PC-9 (cell line): ENCODE results near the gene LRRC27. TPM values are rescaled to one million over a fixed set of nuclear protein-coding genes. Genes with fewer than 3 reads are reported as not detected.

ENCODE experiments used
- BruUV-seq: library from RNA; stranded (reverse); fragments of 400-500 nt; replicated peaks from 2 replicates; lab custom pipeline; 2021; lab: Mats Ljungman, UMichigan
- CTCF ChIA-PET: fragments of 300-600 bp; sonication (Branson Sonifier 250); formaldehyde crosslinking; loops from one replicate; lab custom pipeline; 2022; ENCODE audit warnings: antibody characterized with exemption; lab: Charles Lee
- POLR2A ChIA-PET: fragments of 300-600 bp; sonication (Branson Sonifier 250); formaldehyde crosslinking; loops from one replicate; lab custom pipeline; 2022; ENCODE audit warnings: antibody characterized with exemption; ENCODE audit not compliant: unreplicated experiment; lab: Charles Lee
- DNase-seq, 2 experiments: peaks; one replicate each; pipeline versions ENCODE4 v3.0.0 to v3.0.0-alpha.2; 2015 to 2022; ENCODE audit warnings: mixed read lengths in 1 of 2
- H2AFZ ChIP-seq: fragments of 200-600 bp; sonication (generic); 2 replicates; pipeline ENCODE4 v1.8.1; 2017; ENCODE audit warnings: antibody characterized with exemption
- H3F3A ChIP-seq: fragments of 200-600 bp; sonication (generic); 2 replicates; pipeline ENCODE4 v1.8.1; 2017; ENCODE audit warnings: antibody characterized with exemption, mild to moderate bottlenecking, low read depth; ENCODE audit not compliant: insufficient read depth
- H3K27ac ChIP-seq: fragments of 200-600 bp; sonication (generic); 2 replicates; pipeline ENCODE4 v1.6.1; 2016; ENCODE audit warnings: mixed run types
- H3K27me3 ChIP-seq: fragments of 200-600 bp; sonication (generic); 2 replicates; pipeline ENCODE4 v1.6.1; 2016; ENCODE audit warnings: low read depth, mixed run types; ENCODE audit not compliant: insufficient read depth
- H3K36me3 ChIP-seq: fragments of 200-600 bp; sonication (generic); 2 replicates; pipeline ENCODE4 v1.6.1; 2016; ENCODE audit warnings: low read depth, mixed run types
- H3K4me1 ChIP-seq: fragments of 200-600 bp; sonication (generic); replicated peaks from 2 replicates; pipeline ENCODE4 v1.6.1; 2016; ENCODE audit warnings: mixed run types; ENCODE audit not compliant: insufficient read depth
- H3K4me2 ChIP-seq: fragments of 200-600 bp; sonication (generic); 2 replicates; pipeline ENCODE4 v1.6.1; 2017; ENCODE audit warnings: mixed run types
- H3K4me3 ChIP-seq: fragments of 200-600 bp; sonication (generic); 2 replicates; pipeline ENCODE4 v1.6.1; 2016; ENCODE audit warnings: mixed run types
- H3K79me2 ChIP-seq: fragments of 200-600 bp; sonication (generic); 2 replicates; pipeline ENCODE4 v1.6.1; 2017; ENCODE audit warnings: low read depth, mixed run types
- H3K9me2 ChIP-seq: fragments of 200-600 bp; sonication (generic); 2 replicates; pipeline ENCODE4 v1.8.1; 2017; ENCODE audit warnings: mild to moderate bottlenecking; ENCODE audit not compliant: insufficient read depth
- H3K9me3 ChIP-seq: fragments of 200-600 bp; sonication (generic); 2 replicates; pipeline ENCODE4 v1.8.1; 2016; ENCODE audit warnings: low read depth; ENCODE audit not compliant: insufficient read depth
- H4K20me1 ChIP-seq: fragments of 200-600 bp; sonication (generic); 2 replicates; pipeline ENCODE4 v1.8.1; 2017; ENCODE audit not compliant: insufficient read depth
- CTCF ChIP-seq: fragments of 200-600 bp; sonication (generic); conservative IDR thresholded peaks from 2 replicates; pipeline ENCODE4 v1.6.1; 2017; ENCODE audit warnings: mixed run types, antibody characterized with exemption, mild to moderate bottlenecking, moderate library complexity
- EZH2 ChIP-seq: fragments of 200-600 bp; sonication (generic); IDR thresholded peaks from 2 replicates; pipeline ENCODE4 v1.8.0; 2017; ENCODE audit warnings: antibody characterized with exemption, low read depth
- intact Hi-C: fragments of 100-400 bp; cut with micrococcal nuclease; formaldehyde crosslinking; loops from one replicate; pipeline ENCODE4 v1.10.0; 2022; ENCODE audit not compliant: unreplicated experiment
- total RNA-seq: library from RNA; stranded (reverse); gene quantifications from 2 replicates; pipeline ENCODE4 v1.2.3, GENCODE V29; 2021

Gene LRRC27
- total RNA-seq, 1 experiment from 2014 or later = 10.0 TPM

- Histone ChIP-seq H3K36me3 (no peaks in the 10 kb centered on the region), H3K79me2 (no peaks in the 10 kb centered on the region), H2AFZ (no peak overlapping the region), H3K4me3 (no peak overlapping the region), H4K20me1 (no peaks in the 10 kb centered on the region), H3F3A (no peaks in the 10 kb centered on the region), H3K4me1 (peaks cover 4% of the 10 kb centered on the region; the same call in 1 of the 2 replicates), H3K4me2 (no peak overlapping the region), H3K9me3 (no peaks in the 10 kb centered on the region), H3K27ac (no peak overlapping the region), H3K9me2 (no peaks in the 10 kb centered on the region), H3K27me3 (no peaks in the 10 kb centered on the region)
- ChIA-PET CTCF (no interaction called here), POLR2A (no interaction called here)
- no TSS peak for BruUV-seq
- DNase-seq = no peak
- intact Hi-C loops = no loop called here
- TF ChIP-seq EZH2 (no peak), CTCF (no peak)
These were observed 30.3 kb upstream of the LRRC27 start for GRCh38 chr10:132301371-132302330.

GRCh38 chr10:132302421-132303310 is 29.3 kb upstream of the LRRC27 start:
- no TSS peak for BruUV-seq
- POLR2A ChIA-PET = interaction anchor here (0.7 kb wide), 1 partner anchor 13 kb away, joined by 6 read pairs; no protein-coding TSS in a partner anchor
- Histone ChIP-seq H2AFZ (no peak overlapping the region), H3K4me1 (peaks cover 5% of the 10 kb centered on the region; the same call in 1 of the 2 replicates), H3K9me2 (no peaks in the 10 kb centered on the region), H3K27me3 (no peaks in the 10 kb centered on the region), H3K36me3 (no peaks in the 10 kb centered on the region), H3K9me3 (no peaks in the 10 kb centered on the region), H3K4me2 (no peak overlapping the region), H3F3A (no peaks in the 10 kb centered on the region), H3K4me3 (no peak overlapping the region), H3K27ac (no peak overlapping the region), H4K20me1 (no peaks in the 10 kb centered on the region), H3K79me2 (no peaks in the 10 kb centered on the region)
- TF ChIP-seq EZH2 (no peak), CTCF (no peak)
- CTCF ChIA-PET = no interaction called here
- intact Hi-C loops = no loop called here
- no peak for DNase-seq

GRCh38 chr10:132303361-132304115 is 28.5 kb upstream of the LRRC27 start:
- TF ChIP-seq EZH2 (no peak), CTCF (no peak)
- Histone ChIP-seq H3K4me3 (no peak overlapping the region), H3K79me2 (no peaks in the 10 kb centered on the region), H4K20me1 (no peaks in the 10 kb centered on the region), H3K36me3 (no peaks in the 10 kb centered on the region), H3K9me2 (no peaks in the 10 kb centered on the region), H3K4me2 (no peak overlapping the region), H3K27me3 (no peaks in the 10 kb centered on the region), H3K4me1 (peaks cover 5% of the 10 kb centered on the region; the same call in 1 of the 2 replicates), H2AFZ (no peak overlapping the region), H3K27ac (no peak overlapping the region), H3K9me3 (no peaks in the 10 kb centered on the region), H3F3A (no peaks in the 10 kb centered on the region)
- intact Hi-C loops = no loop called here
- DNase-seq = no peak
- CTCF ChIA-PET = no interaction called here
- POLR2A ChIA-PET = no interaction called here
- BruUV-seq = no TSS peak
